IPS-NIHi7 (cell line): ENCODE data around the gene C1orf167.
A peak's percentile ranks its signal among the peaks of the same experiment; 100 is the strongest.

Experiments
- DNase-seq: peaks from one replicate; pipeline ENCODE4 v3.0.0; 2012; ENCODE audit warnings: mixed read lengths; ENCODE audit errors: extremely low spot score

C1orf167 gene

DNA sequence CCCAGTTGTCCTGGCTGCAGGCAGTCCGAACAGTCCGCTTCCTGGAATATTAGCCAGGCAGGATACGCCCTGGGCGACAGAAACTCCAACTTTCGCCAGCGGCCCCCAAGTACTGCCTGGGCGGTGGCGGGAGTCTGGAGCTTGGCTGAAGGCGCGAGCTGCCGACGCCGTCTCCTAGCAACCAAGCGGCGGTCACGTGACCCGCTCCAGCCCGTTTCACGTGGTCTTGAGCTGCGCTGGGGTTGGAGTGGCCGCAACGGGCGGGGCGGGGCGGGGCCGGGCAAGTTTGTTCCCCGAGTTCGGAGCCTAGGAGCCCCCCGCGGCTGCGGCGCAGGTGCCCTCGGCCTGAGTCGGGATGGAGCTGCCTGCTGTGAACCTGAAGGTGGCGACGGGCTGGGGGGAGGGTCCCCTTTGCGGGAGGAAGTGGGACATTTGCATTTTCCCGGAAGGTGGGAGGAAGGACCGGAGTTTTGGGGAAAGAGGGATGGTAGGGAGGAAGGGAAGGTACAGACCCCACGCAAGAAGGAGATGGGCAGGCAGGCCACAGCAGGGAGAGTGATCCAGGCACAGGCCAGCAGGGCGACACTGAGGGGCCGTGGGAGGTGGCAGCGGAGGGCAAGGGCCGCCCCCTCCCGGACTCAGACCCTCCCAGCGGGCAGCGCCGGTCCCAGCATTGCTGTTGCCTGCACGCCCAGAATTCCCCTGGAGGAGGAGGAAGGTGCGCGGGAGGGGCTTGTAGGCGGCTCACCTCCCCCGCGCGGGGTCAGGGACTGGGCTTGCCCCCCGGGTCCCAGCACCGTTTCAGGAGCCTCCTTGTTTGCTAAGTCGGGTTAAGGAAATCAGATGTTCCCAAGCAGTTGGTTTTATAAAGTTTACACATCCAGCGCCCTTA, 25.9 kb upstream of the C1orf167 start, which contains the start of gene AGTRAP:
AGTRAP (plus strand) TSS at position 283 of the 892 bp plus-strand sequence; CDS start at position 356, 73 bp downstream.
- DNase-seq, result peak; percentile 95

DNA sequence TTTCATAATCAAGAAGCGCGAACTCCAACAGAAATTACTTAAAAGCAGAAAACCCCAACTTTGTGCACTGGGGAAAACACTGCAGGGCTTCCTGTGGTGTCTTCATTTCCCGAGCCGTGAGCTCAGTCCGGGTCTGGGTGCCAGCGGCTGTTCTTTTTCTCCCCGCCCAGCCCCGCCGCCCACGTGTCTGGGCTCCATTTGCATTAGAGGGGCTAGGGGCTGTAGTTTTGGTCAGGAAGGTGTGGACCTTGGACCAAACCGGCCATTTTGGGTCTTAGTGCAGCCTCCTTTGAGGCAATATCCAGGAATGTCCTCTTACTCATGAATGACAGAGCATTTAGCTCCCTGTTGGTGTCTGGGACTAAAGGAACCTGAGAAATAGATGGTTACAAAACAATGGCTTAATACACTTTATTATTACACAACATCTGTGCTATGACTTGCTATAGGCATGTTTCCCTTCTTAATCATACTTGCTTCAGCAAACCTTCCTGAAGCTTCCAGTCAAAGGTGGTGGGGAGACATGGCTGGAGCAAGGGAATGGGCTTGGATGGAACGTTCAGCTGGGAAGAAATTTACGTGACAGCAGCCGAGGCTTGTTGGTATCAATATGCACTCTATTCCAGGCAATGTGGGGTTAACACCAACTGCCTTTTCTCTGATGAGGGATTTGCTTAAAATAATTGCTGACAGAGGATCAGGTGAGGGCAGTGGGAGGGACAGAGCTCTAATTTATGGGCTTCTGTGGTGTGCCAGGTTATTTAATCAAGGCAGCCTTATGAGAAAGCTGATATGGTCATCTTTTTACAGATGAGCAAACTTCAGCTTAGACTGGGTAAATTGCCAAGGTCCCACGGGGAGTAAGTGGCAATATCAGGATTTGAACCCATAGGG, 25.0 kb upstream of the C1orf167 start:
- peak; percentile 74 for DNase-seq

DNA sequence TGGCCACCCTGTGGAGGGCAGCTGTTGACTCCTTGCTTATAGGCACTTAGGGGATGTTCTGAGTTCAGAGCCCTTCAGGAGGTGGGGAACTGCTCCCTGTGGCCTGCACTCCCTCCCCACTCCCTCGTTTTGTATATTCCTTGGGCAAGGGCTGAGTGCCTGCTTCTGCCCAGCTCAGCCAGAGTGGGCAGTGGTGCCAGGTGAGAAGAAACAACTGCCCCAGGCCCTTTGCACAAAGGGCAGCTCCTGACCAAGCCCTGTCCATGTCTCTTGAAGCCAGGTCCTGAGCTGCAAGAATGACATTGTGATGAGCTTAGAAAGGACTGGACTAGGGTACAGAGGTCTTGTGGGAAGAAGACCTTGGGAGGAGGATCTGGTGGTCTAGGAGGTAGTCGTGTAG, 23.9 kb upstream of the C1orf167 start:
- no peak for DNase-seq

DNA sequence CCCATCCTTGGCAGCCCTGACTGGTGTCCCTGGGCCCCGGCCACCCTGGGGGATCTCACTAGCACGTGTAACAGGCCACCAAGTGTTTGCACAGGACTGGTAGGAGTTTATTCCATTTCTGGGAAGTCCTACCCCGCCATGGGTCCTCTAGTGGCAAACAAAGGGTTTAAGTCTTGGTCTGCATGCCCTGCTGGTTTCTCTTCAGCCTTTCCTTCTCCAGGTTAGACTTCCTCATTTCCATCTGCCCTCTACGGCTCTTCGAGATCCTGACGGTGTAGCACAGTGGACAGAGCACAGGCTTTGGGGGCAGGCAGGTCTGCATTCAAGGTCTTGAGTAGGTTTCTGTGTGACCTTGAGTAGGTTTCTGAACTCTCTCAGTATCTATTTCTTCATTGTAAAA, 23.2 kb upstream of the C1orf167 start:
- no peak for DNase-seq

DNA sequence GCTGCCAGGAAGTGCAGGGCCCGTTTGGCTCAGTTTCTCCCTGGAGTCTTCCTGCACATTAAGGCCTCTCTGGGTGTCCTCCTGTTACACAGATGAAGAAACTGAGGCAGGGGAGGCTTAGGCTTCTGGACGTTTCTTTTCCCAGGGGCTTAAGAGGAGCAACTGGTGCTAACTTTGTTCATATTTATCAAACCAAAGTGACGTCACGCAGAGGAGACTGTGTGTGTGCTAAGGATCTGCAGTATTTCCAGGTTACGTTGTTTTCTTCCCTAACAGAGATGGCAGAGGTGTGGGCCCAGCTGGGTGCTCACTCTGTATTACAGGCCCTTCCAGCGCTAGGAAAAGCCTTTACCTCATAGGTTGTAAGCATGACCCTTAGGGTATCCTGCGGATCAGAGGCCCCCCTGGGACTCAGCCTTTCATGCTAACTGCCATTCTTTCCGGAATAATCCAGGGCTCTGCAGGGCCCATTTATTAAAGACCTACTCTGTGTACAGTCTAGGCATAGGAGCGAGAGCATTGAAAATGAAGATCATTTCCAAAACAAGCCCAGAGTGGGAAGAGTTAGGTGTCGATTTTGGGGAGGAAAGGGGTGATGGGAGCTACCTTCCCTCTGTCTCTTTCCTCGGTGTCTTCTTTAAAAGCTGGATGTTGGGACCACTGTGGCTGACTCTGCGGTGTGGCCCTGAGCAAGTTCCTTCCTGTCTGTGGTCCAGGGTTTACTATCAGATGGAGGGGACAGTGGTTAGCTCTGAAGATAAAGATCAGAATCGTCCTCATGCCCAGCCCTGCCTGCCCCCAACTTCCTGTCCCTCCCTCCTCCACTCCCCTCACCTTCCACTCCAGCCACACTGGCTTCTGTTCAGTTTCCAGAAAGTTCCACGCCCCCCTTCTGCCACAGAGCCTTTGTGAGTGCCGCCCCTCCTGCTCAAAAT, 21.5 kb upstream of the C1orf167 start:
- no peak for DNase-seq

DNA sequence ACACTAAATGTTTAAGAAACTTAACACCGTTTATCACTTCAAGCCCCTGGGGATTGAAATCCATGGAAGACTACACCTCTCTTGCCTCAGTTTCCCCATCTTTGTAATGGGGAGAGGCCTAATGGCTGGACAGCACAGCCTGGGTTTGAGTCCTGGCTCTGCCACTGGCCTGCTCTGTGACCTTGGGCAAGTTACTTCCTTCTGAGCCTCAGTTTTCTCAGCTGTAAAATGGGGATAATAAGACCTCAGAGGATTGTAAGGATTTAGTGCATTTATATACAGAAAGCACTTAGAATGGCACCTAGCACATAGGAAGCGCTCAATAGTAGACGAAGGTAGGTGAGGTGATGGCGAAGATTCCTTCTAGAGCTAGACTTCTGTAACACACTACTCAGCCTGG, 20.5 kb upstream of the C1orf167 start:
- DNase-seq, result no peak

DNA sequence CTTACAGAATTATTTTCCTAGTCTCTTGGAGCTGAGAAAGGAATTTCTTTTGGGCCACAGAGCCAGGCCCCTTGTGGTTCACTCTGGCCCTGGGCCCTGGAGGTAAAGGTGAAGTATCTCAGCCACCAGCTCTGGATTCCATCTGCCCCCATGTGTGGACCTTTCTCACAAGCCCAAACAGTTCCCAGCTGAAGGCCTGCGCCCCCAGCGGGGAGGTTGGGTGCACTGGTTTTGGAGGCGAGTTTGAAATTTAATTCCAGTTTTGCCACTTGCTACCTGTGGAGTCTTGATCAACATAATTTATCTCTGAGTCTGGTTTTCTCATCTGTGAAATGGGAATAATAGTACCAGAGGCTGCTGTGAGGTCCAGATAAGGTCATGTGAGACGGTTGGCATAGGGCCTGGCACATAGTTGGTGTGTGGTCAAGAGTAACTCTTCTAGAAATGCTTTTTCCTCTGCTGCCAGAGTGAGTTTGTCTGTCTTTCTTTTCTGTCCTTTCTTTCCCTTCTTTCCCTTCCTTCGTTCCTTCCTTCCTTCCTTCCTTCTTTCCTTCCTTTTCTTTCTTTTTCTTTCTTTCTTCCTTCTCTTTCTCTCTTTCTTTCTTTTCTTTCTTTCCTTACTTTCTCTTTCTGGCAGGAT, 20.0 kb upstream of the C1orf167 start:
- no peak for DNase-seq

DNA sequence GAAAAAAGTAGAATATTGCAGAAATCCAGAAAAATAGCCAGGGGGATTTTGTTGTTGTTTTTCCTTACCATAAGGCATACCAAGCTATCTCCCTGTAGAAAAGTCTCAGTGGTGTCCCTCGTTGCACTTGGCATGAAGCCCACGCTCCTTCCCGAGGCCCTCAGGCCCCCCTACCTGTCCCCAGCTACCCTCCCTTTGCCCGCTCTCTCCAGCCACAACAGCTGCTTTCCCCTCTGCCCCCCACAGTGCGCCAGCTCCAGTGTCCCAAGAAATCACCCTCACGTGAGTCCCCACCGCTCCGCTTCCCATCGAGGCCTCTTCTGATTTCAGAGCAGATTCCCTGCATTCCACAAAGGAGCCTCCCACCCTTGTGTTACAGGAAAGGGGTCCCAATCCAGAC, 17.7 kb upstream of the C1orf167 start:
- DNase-seq, result no peak

DNA sequence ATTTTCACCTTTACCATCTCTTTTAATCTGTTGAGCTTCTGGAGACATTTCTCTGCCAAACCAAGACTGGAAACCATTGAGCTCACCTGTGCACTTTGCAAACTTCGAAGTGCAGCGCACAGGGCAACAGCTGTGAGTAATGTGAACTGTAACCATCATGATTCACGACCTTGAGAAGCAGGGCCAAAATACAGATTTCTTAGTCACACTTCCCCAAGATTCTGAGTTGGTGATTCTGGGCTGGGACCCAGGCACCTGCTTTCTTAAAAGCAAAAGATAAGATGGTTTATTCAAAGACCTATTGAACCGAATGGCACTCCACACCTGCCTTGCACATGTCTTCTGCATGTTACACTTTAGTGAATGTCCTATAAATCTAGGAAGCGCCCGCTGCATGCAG, 15.9 kb upstream of the C1orf167 start:
- DNase-seq, result no peak

DNA sequence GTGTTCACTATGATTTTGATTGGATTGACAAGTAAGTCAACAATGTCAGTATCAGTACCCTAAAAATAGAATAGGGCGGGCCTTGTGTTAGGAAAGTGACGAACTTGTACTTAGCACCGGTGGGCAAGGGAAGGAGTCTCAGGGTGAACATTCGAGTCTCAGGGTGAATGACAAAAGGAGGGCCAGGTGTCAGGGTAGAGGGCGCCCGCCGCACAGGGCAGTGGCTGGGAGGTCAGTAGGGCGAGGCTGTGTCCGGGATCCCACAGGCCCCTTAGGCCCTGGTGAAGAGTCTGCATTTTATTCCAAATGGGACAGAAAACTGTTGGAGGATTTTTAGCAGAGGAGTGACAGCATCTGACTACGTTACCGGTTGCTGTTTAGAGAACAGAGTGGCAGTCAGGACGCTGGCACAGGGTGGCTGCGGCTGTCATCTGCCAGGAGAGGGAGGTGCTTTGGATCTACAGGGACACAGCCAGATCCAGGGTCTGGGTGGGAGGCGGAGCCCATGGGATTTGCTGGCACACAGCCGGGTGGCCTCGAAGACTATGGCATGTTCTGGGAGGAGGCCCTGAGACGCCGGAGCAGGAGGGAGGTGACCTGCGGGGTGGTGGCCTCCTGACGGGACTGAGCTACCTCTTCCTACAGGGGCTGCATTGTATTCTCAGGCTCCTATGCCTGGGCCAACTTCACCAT, 15.1 kb upstream of the C1orf167 start:
- DNase-seq, result no peak

DNA sequence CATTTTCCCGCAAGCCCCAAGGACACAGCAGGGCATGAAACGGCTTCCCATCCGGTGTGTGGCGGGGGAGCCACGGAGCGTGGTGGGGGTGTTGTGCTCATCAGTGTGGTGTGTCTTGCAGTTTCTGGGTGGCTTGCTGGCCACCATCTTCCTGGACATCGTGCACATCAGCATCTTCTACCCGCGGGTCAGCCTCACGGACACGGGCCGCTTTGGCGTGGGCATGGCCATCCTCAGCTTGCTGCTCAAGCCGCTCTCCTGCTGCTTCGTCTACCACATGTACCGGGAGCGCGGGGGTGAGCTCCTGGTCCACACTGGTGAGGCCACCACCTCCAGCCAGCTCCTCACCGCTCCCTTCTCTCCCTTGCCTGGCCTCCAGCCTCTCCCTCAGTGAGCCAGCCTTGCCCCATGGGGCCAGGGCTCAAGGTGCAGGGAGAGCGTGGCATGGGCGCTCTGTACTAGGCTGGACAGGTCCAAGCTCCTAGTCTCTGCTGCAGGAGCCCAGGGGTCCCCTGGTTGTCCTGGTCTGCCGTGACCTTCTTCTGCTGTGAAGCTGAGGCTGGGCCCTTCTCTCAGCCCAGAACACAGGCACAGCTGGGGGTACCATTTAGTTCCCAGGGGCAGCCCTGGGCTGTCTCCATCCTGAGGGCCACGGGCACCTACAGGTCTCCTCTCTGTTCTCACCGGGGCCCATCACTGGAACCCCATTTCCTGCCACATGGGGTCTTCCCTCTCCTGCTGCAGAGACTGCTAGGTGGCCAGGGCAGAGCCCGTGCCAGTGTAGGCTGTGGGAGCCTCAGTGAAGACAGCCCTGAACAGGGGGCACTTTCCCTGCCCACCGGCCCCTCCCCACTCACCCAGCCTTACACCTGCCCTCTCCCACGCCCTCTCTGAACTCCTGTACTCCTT, 13.4 kb upstream of the C1orf167 start:
- no peak for DNase-seq

DNA sequence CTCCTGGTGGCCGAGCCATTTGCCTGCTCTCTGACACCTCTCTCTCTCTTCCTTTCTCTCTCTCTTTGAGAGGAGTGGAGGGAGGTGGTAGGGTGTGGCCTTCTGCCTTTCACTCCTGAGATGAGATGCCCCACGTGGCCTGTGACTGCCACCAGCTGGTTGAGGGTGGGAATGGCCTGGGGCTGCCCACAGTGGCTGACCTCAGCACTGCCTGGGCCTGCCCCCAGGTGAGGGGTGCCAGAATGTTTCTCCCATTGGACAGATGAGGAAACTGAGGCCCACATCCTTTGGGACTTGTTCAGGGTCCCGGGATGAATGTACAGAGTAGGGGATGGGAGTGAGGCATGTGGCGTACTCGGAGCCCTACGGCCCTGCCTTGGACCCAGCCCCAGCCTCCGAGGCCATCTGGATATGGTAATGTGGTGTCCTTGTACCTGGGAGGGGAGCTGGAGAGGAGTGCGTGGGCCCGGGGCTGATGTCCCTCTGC, 12.7 kb upstream of the C1orf167 start:
- peak; percentile 88 for DNase-seq

DNA sequence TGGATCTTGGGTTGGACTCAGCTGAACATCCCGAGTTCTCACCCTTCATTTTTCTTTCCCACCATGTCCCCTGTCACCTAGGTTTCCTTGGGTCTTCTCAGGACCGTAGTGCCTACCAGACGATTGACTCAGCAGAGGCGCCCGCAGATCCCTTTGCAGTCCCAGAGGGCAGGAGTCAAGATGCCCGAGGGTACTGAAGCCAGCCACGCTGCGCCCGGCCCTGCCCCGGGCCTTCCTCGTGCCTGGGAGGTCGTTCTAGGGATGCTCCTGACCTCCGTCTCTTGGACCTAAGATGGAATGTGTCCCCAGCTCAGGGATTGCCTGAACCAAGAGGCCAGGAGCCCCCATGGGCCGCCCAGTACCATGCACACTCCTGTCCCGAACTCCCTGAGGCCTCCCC, 12.0 kb upstream of the C1orf167 start:
- DNase-seq, result no peak

DNA sequence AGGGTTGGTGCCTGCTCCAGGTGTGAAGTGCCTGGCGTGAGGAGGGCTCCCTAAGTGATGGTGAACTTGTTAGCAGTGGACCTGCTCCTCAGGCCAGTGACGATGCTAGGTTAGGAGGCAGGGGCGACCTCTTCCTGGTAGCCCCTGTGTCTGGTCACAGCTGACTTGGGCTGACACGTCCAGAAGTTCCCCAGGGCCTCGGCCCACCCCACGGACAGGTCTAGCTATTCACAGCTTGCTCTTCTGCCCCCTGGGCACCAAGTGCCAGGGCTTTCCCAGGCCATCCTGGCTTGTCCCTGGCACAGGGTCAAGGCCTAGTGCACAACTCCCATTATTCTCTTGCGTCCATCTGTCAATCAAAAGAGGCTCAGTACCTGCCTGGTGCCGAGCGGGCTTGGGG, 10.9 kb upstream of the C1orf167 start:
- no peak for DNase-seq

DNA sequence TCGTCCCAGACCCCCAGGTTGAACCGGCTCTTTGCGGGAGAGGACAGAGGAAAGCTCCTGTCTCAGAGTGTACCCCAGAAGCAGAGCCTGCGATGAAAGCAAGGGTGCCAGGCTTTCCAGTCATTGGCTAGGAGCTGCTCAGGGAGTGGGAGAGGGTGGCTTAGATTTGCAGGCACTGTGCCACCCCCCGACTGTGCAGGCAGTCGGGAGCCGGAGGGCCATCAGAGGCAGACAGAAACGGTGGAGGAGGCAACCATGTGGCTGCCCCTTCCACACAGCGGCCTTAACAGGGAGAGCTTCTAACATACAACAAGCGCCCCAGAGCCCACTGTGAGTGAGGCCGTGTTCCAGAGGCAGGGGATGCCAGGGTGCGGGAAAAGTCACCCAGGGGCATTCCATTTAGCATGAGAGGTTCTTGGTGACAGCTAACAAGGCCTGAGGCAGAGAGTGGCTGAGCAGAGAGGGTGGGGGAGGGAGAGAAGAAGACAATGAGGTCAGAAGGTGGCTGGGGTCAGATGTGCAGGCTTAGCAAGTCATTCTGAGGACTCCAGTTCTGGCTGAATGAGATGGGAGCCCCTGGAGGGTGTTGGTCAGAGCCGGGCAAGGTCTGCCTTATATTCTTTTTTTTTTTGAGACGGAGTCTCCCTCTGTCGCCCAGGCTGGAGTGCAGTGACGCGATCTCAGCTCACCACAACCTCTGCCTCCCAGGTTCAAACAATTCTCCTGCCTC, 9.5 kb upstream of the C1orf167 start:
- DNase-seq, result no peak

DNA sequence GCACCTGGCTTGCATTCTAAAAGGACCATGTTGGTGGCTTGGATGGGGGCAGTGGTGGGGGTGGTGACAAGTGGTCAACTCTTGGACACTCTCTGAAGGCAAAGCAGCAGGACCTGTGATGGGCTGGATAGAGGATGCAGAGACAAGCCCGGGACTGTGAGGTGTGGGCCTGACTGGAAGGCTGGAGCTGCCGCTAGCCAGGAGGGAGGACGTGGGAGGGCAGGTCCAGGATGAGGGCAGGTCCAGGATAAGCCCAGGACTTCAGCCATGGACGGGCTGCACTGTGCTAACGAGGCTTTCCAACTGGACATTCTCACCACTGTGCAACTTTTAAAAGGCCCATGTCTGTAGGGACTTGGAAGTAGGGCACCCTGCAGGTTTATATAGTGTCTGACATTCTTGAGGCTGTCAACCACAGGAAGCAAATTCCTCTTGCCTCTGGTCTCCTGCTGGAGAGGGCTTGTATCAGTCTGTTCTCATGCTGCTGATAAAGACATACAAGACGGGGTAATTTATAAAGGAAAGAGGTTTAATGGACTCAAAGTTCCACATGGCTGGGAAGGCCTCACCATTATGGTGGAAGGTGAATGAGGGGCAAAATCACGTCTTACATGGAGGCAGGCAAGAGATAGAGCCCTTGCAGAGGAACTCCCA, 8.3 kb upstream of the C1orf167 start:
- DNase-seq, result no peak

DNA sequence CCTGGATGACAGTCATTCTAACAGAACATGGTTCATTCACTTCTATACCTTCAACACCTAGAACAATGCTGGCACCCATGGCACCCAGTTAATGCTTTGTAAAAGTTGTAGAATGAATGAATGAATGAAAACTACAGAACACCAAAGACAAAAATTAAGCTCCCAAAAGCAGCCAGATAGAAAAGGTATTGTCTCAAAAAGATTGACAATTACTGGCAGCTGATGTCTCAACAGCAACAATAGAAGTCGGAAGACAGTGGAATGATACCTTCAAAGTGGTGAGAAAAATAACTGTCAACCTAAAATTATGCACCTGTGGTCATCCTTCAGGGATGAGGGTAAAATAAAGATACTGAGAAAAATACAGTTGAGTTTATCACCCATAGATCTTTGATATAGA, 4.9 kb upstream of the C1orf167 start:
- no peak for DNase-seq

DNA sequence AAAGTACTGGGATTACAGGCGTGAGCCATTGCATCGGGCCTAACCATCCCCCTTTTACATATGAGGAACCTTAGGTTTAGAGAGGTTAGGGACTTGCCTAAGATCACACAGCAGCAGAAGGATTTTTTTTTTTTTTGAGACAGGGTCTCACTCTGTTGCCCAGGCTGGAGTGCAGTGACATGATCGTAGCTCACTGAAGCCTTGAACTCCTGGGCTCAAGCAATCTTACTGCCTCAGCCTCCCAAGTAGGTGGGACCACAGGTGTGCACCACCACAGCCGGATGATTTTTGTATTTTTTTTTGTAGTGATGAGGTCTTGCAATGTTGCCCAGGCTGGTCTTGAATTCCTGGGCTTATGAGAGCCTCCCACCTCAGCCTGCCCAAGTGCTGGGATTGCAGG, 2.2 kb upstream of the C1orf167 start:
- no peak for DNase-seq
